K562 (cell line): ENCODE measurements around the gene ATP9A. TPM values are rescaled to one million over a fixed set of nuclear protein-coding genes. Genes with fewer than 3 reads are reported as not detected.

Source experiments
- ATAC-seq: fragments of 200-7000 bp; cut with Tn5 transposase; 3 replicates; pipeline ENCODE4 v1.9.1; 2020; ENCODE audit warnings: moderate library complexity
- BruUV-seq: library from RNA; stranded (reverse); fragments of 400-500 nt; replicated peaks from 2 replicates; lab custom pipeline; 2021; lab: Mats Ljungman, UMichigan
- CTCF ChIA-PET: fragments of 300-600 bp; formaldehyde crosslinking; extraction: SDS; loops from one replicate; lab custom pipeline; 2021; ENCODE audit warnings: low intra/inter-chr PET ratio; lab: Yijun Ruan, JAX
- POLR2A ChIA-PET: fragments of 300-600, 350-650 bp; sonication (Branson Sonifier 250); formaldehyde crosslinking; extraction: SDS; loops from one replicate; lab custom pipeline; 2021; ENCODE audit warnings: antibody characterized with exemption, inconsistent platforms; lab: Yijun Ruan, JAX
- DNase-seq, 4 experiments: peaks; one replicate each; pipeline versions ENCODE4 v3.0.0 to v3.0.0-alpha.2; 2011 to 2018; ENCODE audit warnings: low spot score in 3 of 4, mixed read lengths in 3 of 4; ENCODE audit errors: extremely low read depth in 1 of 4
- FAIRE-seq: peaks from 2 replicates; lab custom pipeline; 2011; peaks lifted over from hg19 to GRCh38; lab: Jason Lieb, UNC
- H2AFZ ChIP-seq: 2 replicates; pipeline ENCODE4 v1.6.0; 2011; ENCODE audit warnings: low read depth, low read length, control low read depth, inconsistent platforms
- H3K27ac ChIP-seq: fragments of 200-600 bp; 3 replicates; pipeline ENCODE4 v1.8.0; 2011; ENCODE audit warnings: low read depth, mild to moderate bottlenecking, control low read depth, inconsistent platforms, low read length, moderate library complexity, mixed read lengths; ENCODE audit errors: extremely low read depth
- H3K27me3 ChIP-seq, 2 experiments: fragments of 300-600 bp in 1 of 2; 2 replicates in 1 of 2; 3 replicates in 1 of 2; pipeline versions ENCODE4 v1.6.0 to v1.8.0; 2011; ENCODE audit warnings: inconsistent platforms in 2 of 2, low read length in 2 of 2, mild to moderate bottlenecking in 1 of 2, mixed read lengths in 1 of 2, moderate library complexity in 1 of 2; ENCODE audit not compliant: control insufficient read depth in 2 of 2, insufficient read depth in 2 of 2
- H3K36me3 ChIP-seq: fragments of 300-600 bp; 3 replicates; pipeline ENCODE4 v1.8.0; 2011; ENCODE audit warnings: mild to moderate bottlenecking, low read length, inconsistent platforms; ENCODE audit not compliant: control insufficient read depth, insufficient read depth
- H3K4me1 ChIP-seq, 2 experiments: fragments of 200-600 bp in 1 of 2; replicated peaks in 1 of 2; 2 replicates in 1 of 2; 3 replicates in 1 of 2; pipeline versions ENCODE4 v1.5.1 to v1.8.0; 2011; ENCODE audit warnings: inconsistent platforms in 2 of 2, low read length in 2 of 2, mild to moderate bottlenecking in 1 of 2, mixed read lengths in 1 of 2, moderate library complexity in 1 of 2; ENCODE audit not compliant: control insufficient read depth in 2 of 2, insufficient read depth in 2 of 2
- H3K4me2 ChIP-seq: 2 replicates; pipeline ENCODE4 v1.6.1; 2011; ENCODE audit warnings: low read length, control low read depth, inconsistent platforms, mixed read lengths; ENCODE audit not compliant: insufficient read depth
- H3K4me3 ChIP-seq: fragments of 200-600 bp; sonication (generic), shearing (Covaris generic); 2 replicates; pipeline ENCODE4 v1.5.1; 2016; ENCODE audit warnings: control low read depth, inconsistent platforms
- H3K79me2 ChIP-seq: fragments of 200-600 bp; 3 replicates; pipeline ENCODE4 v1.8.0; 2011; ENCODE audit warnings: low read length, inconsistent platforms; ENCODE audit not compliant: control insufficient read depth, insufficient read depth
- H3K9ac ChIP-seq, 2 experiments: 2 replicates each; pipeline versions ENCODE4 v1.6.0 to v1.6.1; 2011; ENCODE audit warnings: low read depth in 2 of 2, low read length in 2 of 2, control low read depth in 1 of 2, inconsistent platforms in 1 of 2, mild to moderate bottlenecking in 1 of 2, mixed read lengths in 1 of 2; ENCODE audit not compliant: insufficient read depth in 1 of 2
- H3K9me1 ChIP-seq: one replicate; pipeline ENCODE4 v1.6.0; 2011; ENCODE audit warnings: inconsistent platforms, mild to moderate bottlenecking, low read length, moderate library complexity; ENCODE audit not compliant: control insufficient read depth, insufficient read depth
- H3K9me3 ChIP-seq: replicated peaks from 2 replicates; pipeline ENCODE4 v1.5.1; 2011; ENCODE audit warnings: low read depth, low read length, inconsistent platforms; ENCODE audit not compliant: control insufficient read depth, insufficient read depth
- H4K20me1 ChIP-seq: replicated peaks from 2 replicates; pipeline ENCODE4 v1.6.1; 2011; ENCODE audit warnings: low read length, inconsistent platforms, mixed read lengths; ENCODE audit not compliant: control insufficient read depth, insufficient read depth
- MCM5 ChIP-seq: fragments of 450-650 bp; IDR thresholded peaks from 2 replicates; pipeline ENCODE4 v1.6.1; 2016; ENCODE audit warnings: low read depth
- MYNN ChIP-seq, 2 experiments: sonication (generic); formaldehyde crosslinking in 1 of 2; IDR thresholded peaks; 2 replicates each; pipeline versions ENCODE4 v1.5.0 to v1.6.1; 2016 to 2020; ENCODE audit warnings: antibody characterized with exemption in 1 of 2, missing genetic modification reagents in 1 of 2
- RBM34 ChIP-seq: fragments of 200-400 bp; formaldehyde crosslinking; IDR thresholded peaks from 2 replicates; pipeline ENCODE4 v1.6.1; 2018; ENCODE audit warnings: low read length, borderline replicate concordance; ENCODE audit not compliant: insufficient read depth
- ZNF644 ChIP-seq: fragments of 200-800 bp; sonication (Bioruptor generic); IDR thresholded peaks from 2 replicates; pipeline ENCODE4 v1.6.1; 2016; ENCODE audit warnings: low read depth, missing genetic modification characterization, missing compliant biosample characterization
- WGBS: fragments of 100-300 bp; shearing (Covaris generic); methylation state at CpG from one replicate; pipeline ENCODE4 v1.1.6; 2016; ENCODE audit warnings: low coverage, mixed read lengths; ENCODE audit not compliant: insufficient coverage; ENCODE audit errors: missing lambda C conversion rate; 5-methylcytosine and 5-hydroxymethylcytosine counted together
- in situ Hi-C: fragments of 300-500 bp; cut with MboI; formaldehyde crosslinking; loops from 4 replicates; pipeline ENCODE4 v1.15.0; 2018; ENCODE audit warnings: inconsistent platforms, mixed read lengths
- intact Hi-C: fragments of 100-400 bp; cut with micrococcal nuclease; formaldehyde crosslinking; loops from 2 replicates; pipeline ENCODE4 v1.14.2; 2022
- polyA plus RNA-seq, 8 experiments: library from polyadenylated mRNA; depleted of rRNA in 4 of 8; stranded (reverse) in 5 of 8; unstranded in 3 of 8; fragments of >200 nt; fragmentation: Nextera tagmentation in 2 of 8; fragmentation: Illumina TruSeq in 1 of 8; extraction: Ambion mirVana in 2 of 8; extraction: Trizol in 1 of 8; gene quantifications; 2 replicates each; pipeline versions ENCODE4 v1.2.1 to v1.2.3, GENCODE V29; 2011 to 2014; ENCODE audit warnings: inconsistent platforms in 1 of 8, missing spikeins in 1 of 8
- total RNA-seq, 7 experiments: library from RNA; depleted of rRNA in 6 of 7; stranded (reverse); fragments of >200 nt in 6 of 7; fragmentation: Illumina TruSeq in 2 of 7; extraction: Trizol in 2 of 7; gene quantifications; 2 replicates each; pipeline versions ENCODE4 v1.2.1 to v1.2.3, GENCODE V29; 2011 to 2021; ENCODE audit warnings: low replicate concordance in 1 of 7
- TF ChIP-seq, protein P1 (sequence below): fragments of 200-800 bp; sonication (Bioruptor generic); IDR thresholded peaks from 2 replicates; pipeline ENCODE4 v1.6.1; 2017; ENCODE audit warnings: missing genetic modification characterization, missing compliant biosample characterization

Gene ATP9A
- total and polyA plus RNA-seq, 9 of the 15 experiments (the other 6 are each of a cell fraction or from before 2014, with no cell fraction given), result 0.18 to 0.62 (median 0.29) TPM

DNA sequence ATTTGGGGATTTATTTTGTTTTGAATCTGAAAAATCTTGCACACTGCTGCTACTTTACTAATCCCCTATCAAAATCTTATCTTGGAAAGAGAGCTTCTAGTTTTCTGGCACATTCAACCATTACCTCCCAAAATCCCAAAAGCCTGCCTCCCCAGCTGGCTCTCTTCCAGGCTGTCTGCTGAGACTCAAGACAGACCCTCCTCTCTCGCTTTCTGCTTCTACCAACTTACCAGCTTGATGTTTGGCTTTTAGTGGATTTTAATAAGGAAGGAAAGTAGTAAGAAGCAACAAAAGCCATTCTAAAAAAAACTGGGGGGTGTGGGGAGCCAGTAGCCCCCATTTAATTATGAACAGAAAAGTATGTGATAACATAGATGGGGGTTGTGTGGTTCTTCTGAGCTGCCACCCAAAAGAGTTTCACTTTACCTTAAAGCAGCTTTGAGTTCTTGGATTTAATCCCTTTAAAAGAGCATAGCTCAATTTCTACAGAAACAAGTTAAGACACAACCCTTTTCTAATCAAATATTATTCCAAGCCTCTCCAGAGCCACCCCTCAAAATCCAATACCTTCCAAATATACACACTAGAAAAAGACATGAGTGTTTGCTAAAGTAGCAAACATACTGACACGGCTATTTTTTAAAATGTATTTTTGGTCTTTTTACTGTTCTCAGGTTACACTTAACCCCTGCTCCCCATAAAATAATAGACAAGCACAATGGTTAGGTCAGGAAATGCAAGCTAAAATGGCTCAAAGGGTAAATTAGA, 71.7 kb downstream of the ATP9A start:
- H3K27me3 ChIP-seq, result peaks cover 43 to 65% of the 10 kb centered on the region in 2 experiments
- POLR2A ChIA-PET, result interaction anchor here (0.7 to 1.0 kb wide), 2 partner anchors 10 to 865 kb away, joined by 3 to 5 read pairs; no protein-coding TSS in a partner anchor
- H3K79me2 ChIP-seq, result no peaks in the 10 kb centered on the region
- no peaks in the 10 kb centered on the region for H3K36me3 ChIP-seq
- H3K9ac ChIP-seq, result no peak overlapping the region
- H2AFZ ChIP-seq, result no peak overlapping the region
- DNase-seq (no peak), ATAC-seq (no peak), FAIRE-seq (no peak)
- H3K4me2 ChIP-seq, result no peak overlapping the region
- H3K27ac ChIP-seq, result no peak overlapping the region
- H3K9me3 ChIP-seq, result no peaks in the 10 kb centered on the region
- TF ChIP-seq MYNN (IDR thresholded peaks at IDR 0.05), result no peak
- TF ChIP-seq MYNN (CRISPR knock-in tag; IDR thresholded peaks at IDR 0.05), result no peak
- TF ChIP-seq MCM5, result no peak
- no peak for TF ChIP-seq RBM34
- TF ChIP-seq, protein P1, sequence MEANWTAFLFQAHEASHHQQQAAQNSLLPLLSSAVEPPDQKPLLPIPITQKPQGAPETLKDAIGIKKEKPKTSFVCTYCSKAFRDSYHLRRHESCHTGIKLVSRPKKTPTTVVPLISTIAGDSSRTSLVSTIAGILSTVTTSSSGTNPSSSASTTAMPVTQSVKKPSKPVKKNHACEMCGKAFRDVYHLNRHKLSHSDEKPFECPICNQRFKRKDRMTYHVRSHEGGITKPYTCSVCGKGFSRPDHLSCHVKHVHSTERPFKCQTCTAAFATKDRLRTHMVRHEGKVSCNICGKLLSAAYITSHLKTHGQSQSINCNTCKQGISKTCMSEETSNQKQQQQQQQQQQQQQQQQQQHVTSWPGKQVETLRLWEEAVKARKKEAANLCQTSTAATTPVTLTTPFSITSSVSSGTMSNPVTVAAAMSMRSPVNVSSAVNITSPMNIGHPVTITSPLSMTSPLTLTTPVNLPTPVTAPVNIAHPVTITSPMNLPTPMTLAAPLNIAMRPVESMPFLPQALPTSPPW (CRISPR knock-in tag), result no peak
- TF ChIP-seq ZNF644 (tag), result no peak
- no peaks in the 10 kb centered on the region for H4K20me1 ChIP-seq
- no peaks in the 10 kb centered on the region for H3K9me1 ChIP-seq
- in situ Hi-C loops, result no loop called here
- H3K4me3 ChIP-seq, result no peak overlapping the region
- CTCF ChIA-PET, result no interaction called here
- no peaks in the 10 kb centered on the region for H3K4me1 ChIP-seq
- BruUV-seq, result no TSS peak
- intact Hi-C loops, result no loop called here
- WGBS, result 0% methylated on average over 2 of the region's 2 CpGs
